ENCODE measurements around the gene SLC22A23. TPM values are rescaled to one million over a fixed set of nuclear protein-coding genes. Genes with fewer than 3 reads are reported as not detected.

SLC22A23 gene
- total RNA-seq, 1 experiment from 2014 or later: 6.8 TPM

DNA sequence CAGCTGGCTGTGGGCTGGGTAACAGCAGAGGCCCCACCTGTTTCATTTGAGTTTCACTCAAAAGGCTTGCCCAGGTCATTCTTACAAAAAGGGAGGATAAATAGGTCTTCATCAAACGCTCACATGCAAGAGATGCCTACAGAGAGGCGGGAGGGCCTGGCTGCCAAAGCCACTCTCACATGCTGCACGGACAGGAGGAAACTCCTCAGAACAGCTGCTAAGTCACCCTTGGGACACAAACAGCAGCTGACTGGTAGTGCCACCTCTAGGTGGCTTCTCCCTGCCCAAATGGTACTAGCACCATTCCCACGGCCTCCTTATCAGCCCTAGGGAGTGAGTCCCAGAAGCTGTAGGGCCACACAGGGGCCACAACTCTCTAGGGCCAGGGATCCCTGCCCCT is 23.8 kb downstream of the SLC22A23 start:
- Histone ChIP-seq H3K27me3 (ENCODE audit: insufficient read depth, low read length) (no peaks in the 10 kb centered on the region), H3K4me2 (ENCODE audit: insufficient read depth, insufficient read length, low read length) (no peak overlapping the region), H3K79me2 (ENCODE audit: insufficient read depth, low read length) (peaks cover 22% of the 10 kb centered on the region; the same call in 1 of the 2 replicates), H3K79me1 (ENCODE audit: insufficient read depth, low read depth, low read length, poor library complexity, severe bottlenecking) (no peaks in the 10 kb centered on the region), H2BK5ac (ENCODE audit: insufficient read length, low read length) (no peak overlapping the region), H3K23ac (ENCODE audit: insufficient read length, low read depth, low read length) (no peak overlapping the region), H3K18ac (ENCODE audit: insufficient read length, low read depth, low read length) (no peak overlapping the region), H3K4me1 (ENCODE audit: insufficient read depth, low read length) (no peaks in the 10 kb centered on the region; the same call in 1 of the 2 replicates), H3K9ac (ENCODE audit: extremely low read depth, insufficient read length, low read length) (no peak overlapping the region), H3K14ac (ENCODE audit: insufficient read depth, low read length) (no peak overlapping the region), H2BK15ac (ENCODE audit: low read depth, low read length) (no peak overlapping the region), H4K91ac (ENCODE audit: insufficient read length, low read depth, low read length) (no peak overlapping the region), H2BK20ac (ENCODE audit: low read depth, low read length, poor library complexity, severe bottlenecking) (no peak overlapping the region), H2BK12ac (ENCODE audit: insufficient read length, low read depth, low read length) (no peak overlapping the region), H3K56ac (ENCODE audit: insufficient read length, low read depth, low read length) (no peak overlapping the region), H4K8ac (replicated peaks; ENCODE audit: insufficient read length, low read depth, low read length) (no peak overlapping the region), H4K20me1 (ENCODE audit: control insufficient read depth, insufficient read depth, insufficient read length) (no peaks in the 10 kb centered on the region), H3K9me3 (ENCODE audit: control insufficient read depth, low read depth, low read length) (no peaks in the 10 kb centered on the region), H3K4ac (ENCODE audit: low read depth, low read length) (no peak overlapping the region), H3K23me2 (ENCODE audit: insufficient read length, low read depth, low read length, poor library complexity, severe bottlenecking) (no peaks in the 10 kb centered on the region), H2AK5ac (ENCODE audit: insufficient read length, low read length) (no peak overlapping the region), H2AFZ (ENCODE audit: low read length) (no peak overlapping the region), H3T11ph (ENCODE audit: low read length) (no peak overlapping the region), H3K27ac (ENCODE audit: insufficient read length, low read depth, low read length) (no peak overlapping the region), H2BK120ac (ENCODE audit: low read depth, low read length, poor library complexity, severe bottlenecking) (no peak overlapping the region), H4K5ac (ENCODE audit: insufficient read length, low read depth, low read length) (no peak overlapping the region)
- Mint-ChIP-seq H3K4me1 (peaks cover under 1 to 13% of the 10 kb centered on the region in 2 experiments; a peak in 2 of 4 replicates), H3K36me3 (ENCODE audit: insufficient read depth in 1 of 3, low read depth in 3 of 3) (peaks cover 11 to 24% (median 17%) of the 10 kb centered on the region in 3 experiments), H3K27ac (no peak overlapping the region; a peak in 1 of 7 replicates), H3K9me3 (peaks cover 3% of the 10 kb centered on the region in 2 experiments; a peak in 2 of 5 replicates), H3K27me3 (ENCODE audit: low read depth) (no peaks in the 10 kb centered on the region), H3K4me3 (no peak overlapping the region)
- DNase-seq: no peak
- TF ChIP-seq, protein P1, sequence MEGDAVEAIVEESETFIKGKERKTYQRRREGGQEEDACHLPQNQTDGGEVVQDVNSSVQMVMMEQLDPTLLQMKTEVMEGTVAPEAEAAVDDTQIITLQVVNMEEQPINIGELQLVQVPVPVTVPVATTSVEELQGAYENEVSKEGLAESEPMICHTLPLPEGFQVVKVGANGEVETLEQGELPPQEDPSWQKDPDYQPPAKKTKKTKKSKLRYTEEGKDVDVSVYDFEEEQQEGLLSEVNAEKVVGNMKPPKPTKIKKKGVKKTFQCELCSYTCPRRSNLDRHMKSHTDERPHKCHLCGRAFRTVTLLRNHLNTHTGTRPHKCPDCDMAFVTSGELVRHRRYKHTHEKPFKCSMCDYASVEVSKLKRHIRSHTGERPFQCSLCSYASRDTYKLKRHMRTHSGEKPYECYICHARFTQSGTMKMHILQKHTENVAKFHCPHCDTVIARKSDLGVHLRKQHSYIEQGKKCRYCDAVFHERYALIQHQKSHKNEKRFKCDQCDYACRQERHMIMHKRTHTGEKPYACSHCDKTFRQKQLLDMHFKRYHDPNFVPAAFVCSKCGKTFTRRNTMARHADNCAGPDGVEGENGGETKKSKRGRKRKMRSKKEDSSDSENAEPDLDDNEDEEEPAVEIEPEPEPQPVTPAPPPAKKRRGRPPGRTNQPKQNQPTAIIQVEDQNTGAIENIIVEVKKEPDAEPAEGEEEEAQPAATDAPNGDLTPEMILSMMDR (conservative IDR thresholded peaks at IDR 0.05): no peak
- no CpG with 5 or more reads among the region's 4 CpGs for WGBS (ENCODE audit: extremely low coverage, insufficient read length, low lambda C conversion rate)
